IPS-NIHi11 (cell line): ENCODE data around the gene GSAP.

ENCODE experiments used
- DNase-seq: peaks from one replicate; pipeline ENCODE4 v3.0.0; 2012; ENCODE audit warnings: mixed read lengths, low spot score

The GSAP gene

DNA sequence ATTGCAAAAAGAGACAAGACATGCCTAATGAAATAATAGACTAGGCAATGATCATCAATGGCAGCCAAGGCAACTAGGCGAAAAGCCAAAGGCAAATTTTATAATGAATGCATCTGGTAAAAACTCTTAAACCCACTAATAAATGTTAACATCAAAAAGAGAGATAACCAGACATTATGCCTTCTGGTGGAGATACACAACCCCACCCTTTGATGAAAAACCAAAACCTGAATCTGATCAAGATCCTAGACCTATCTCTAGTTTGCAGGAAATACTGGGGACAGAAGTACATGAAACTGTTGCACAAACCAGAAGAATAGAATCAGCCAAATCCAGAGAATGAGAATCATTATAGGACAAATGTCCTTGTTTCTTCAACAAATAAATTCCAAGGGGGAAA lies 22.0 kb upstream of the GSAP start:
- no peak for DNase-seq

DNA sequence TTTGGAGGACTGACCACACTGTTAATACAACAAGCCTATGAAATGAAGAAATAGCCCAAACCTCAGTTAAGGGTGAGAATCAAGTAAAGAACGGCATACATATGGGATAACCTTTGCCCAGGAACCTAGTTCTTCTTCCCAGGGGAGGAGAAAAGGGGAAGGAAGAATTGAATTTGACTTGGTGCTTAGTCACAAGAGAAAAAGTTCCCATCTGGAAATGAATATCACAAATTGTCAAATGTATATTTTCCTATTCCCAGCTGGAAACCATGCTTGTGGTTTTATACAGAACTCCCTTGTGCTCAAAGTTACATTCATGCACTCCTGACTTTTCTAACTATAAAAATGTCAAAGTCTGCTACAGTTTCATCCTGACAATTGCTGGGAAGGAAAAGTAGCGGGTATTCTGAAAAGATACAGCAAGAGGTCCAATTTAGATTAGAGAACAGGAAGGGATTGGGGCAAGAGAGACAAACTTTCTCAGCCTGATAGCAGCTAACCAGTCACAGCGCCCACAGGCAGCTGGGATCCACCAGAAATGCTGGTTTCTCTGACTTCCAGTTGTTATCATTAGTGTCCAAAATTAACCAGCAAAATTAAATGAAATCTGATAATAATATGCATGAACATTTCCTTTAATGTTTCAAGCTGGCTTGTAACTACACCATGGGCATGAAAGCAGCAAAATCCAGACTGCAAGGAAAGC lies 18.6 kb upstream of the GSAP start:
- DNase-seq, result no peak

DNA sequence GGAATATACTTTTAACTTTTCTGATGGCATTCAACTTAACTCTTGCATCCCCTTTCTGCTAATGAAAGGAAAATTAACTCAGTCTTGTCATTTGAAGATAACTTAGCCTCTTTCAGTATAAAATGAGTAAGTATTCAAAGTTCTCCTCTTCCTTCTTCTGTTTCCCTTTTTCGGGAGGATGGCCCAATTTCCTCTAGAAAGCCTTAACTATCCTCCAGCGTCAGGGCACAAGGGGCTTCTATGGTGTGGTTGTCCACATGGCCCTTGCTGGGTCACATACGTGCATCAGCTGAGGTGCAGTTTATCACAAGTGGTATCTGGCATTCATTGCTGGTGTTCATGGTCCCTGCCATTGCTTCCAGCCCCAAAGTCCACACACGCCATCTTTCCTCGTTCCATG lies 17.8 kb upstream of the GSAP start:
- no peak for DNase-seq

DNA sequence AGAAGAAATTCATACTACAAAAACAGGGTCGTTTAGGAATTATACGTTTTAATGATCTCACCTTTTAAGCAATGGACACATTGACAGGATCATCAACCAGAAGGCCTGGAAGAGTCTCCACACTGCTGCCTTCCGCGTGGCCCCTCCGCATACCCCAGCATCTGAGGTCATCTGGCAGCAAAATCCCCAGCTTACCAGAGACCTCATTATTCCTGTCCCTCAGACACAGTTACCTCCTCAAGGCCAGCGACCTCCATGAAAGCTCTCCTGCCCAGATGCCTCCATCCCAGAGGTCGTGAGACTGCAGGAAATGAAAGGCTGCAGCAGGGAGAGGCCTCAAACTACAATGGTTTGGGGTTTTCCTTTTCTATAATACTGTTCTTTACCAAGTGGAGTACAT lies 14.8 kb upstream of the GSAP start:
- DNase-seq, result no peak

DNA sequence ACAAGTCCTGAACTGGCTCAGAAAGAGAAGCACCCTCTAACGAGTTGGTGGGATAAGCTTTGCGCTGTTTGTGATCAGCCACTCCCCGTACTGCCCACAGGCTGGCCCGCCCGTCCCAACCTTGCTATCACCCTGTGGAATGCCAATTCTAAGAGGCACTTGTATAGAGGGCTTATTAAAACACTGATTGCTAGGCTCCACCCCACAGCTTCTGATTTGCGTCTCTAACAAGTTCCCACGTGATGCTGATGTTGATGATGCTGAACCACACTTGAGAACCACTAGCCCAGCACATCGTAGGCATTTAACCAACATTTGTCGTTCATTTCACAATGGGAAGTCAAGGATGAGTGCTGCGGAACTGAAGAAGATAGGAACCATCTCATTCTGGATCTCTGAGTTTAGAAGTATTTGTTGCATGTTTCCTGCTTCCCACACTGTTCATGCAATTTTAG lies 12.7 kb upstream of the GSAP start:
- DNase-seq, result no peak

DNA sequence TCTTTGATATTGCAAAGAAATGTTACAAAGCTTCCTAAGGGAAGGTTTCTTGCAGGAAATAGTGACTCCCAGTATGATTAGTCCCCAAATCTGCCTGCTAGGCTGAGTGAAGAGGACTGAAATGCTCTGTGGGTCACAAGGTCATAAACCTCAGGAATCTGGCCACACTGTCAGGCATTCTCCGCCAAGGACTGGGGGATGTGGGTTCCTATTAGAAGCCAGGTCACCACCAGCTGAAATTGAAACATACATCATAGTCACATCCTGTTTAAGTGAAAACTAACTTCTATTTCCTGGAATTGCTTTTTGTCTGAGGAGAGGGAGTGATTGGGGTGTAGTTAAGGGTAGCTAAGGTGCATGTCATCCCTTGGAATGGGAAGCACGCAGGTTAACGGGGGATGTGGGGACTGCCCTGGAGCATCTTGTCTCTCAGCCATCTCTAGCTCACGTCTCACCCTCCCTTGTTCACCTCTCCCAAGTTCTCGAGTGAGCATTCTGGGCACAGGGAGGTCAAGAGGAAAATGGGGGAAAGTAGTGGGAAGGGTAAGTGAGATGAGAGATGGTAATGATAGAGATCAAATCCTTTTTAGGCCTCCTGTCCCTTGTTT lies 12.0 kb upstream of the GSAP start:
- DNase-seq, result no peak

DNA sequence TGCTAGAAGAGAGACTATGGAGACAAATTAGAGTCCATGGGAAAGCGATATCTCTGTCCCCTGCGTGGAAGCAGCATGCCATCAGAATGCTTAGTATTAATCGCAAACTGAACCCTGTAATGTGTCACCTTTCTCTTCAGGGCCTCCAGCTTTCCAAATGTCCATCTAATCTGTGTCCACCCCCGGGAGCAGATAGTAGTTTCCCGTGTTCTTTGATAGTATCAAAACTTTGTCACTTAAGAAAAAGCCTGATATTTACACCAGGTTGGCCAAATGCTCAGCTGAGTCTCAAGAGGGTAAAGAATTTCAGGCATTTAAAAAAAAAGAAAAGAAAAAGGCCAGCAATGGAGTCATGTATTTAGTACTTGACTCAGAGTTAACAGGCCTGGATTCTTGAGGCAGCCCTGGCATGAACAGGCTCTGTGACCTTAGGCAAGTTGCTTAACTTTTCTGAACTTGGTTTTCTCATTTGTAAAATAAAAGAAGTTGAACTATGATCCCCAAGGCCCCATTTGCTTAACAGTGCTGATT lies 10.4 kb upstream of the GSAP start:
- no peak for DNase-seq

DNA sequence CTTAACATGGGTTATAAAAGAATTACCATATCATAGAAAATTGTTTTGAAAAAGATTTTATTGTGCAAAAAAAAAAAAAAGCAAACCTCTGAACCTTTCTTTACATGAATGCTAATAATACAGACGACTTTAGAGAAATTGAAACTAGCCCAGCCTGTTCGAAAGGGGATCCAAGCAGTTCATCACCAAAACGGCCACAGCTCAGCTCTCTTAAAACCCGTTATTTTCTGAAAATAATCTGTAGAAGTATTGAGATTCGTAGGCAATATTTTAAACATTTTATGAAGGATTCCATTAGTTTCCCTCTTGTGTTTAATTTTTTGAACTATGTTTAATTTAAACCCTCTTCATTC lies 9.9 kb upstream of the GSAP start:
- no peak for DNase-seq

DNA sequence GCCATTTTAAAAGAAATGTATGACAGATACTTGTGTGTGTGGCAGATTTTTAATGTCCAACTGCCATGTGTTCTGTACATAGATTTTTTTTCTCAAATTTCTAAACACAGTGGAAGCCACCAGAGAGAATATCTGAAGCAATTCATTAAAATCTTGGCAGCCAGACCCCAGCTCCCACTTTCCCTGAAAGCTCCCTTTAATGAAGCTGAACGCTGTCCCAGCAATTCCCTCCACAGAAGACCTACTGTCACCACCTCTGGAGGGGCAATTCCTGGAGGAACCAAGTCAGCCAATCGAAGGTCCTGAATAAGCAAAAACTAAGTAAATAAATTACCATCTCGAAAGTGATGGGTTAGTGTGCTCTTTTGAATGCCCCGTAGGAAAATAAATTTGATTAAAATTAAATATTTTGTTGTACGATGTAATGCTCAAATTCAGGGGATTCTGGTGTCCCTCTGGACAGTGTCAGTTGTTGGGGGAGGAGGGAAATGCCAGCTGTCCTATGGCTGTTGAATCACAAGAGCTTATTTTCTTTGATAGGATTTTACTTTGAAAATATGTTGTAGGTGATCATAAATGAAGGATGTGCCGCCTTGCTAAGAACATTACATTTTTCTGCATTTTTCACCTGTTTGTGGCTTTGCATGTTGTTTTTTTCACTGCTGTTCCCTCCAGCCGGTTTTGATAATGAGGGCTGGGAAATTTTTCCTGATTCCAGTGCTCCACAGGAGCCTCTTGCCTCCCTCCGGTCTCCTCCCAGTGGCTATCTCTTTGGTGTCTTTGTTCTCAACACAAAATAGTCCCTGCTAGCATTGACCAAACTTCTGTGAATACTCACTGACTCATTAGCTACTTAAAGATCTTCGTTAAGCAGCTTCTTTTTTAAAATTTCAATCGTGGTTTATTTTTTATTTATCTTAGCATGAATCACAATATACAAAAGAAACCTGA lies 9.2 kb upstream of the GSAP start:
- DNase-seq, result peak; percentile 57

DNA sequence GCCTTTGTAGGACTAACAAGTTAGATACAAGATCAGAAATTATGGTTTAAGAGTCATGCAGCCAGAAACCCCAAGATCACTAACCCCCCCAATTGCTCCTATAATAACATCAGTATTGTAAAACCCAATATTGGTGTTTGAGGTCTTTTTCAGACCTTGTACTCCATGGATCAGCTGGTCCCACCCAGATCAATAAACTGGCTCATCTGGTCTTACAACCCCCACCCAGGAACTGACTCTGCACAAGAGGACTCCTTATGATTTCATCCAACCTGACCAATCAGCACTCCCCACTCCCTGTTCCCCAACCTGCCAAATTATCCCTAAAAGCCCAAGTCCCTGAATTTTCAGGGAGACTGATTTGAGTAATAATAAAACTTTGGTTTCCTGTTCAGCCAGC lies 6.4 kb upstream of the GSAP start:
- no peak for DNase-seq

DNA sequence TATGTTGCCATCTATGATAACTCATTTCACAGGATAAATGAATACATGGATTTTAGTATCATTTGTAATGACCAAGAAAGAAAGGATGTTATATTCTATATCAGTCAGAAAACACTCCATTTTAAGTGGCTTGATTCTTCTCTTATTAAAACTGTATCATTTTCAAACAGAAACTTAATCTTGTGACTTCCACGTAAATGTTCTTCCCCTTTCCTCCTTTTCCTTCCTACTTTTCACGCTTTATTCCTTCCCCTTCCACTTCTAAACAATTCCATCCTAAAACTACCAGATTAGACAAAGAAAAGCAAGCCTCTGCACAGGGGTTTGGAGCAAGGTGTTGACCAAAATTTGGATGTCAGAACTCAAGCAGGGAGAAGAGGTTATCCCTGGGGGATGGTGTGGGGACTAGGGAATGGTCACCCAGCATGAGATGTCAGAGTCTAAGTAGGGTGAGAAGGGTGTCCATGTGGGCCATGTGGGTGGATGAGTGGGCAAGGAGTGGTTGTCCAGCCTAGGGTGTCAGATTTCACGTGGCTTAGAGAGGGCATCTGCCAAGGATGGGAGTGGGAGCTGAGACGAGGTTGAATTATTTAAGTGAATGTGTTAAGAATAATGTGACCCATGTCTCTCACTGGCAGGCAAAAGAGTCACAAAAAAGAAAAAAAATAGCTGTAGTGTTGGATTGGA lies 5.0 kb upstream of the GSAP start:
- no peak for DNase-seq

DNA sequence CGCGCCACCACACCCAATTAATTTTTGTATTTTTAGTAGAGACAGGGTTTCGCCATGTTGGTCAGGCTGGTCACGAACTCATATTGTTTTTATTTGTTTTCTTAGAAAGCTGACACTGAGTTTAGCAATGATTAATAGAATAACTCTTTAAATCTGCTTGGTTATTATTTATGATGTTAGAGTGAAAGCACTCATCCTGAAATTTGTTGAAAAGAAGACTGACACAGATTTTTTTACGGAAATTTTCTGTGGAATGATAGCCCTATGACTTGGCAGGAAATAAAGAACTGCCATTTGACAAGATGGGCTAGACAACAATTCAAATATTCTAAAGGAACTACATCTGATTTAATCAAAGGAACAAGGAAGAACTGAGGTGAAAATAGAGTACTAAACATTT lies 4.3 kb upstream of the GSAP start:
- no peak for DNase-seq

DNA sequence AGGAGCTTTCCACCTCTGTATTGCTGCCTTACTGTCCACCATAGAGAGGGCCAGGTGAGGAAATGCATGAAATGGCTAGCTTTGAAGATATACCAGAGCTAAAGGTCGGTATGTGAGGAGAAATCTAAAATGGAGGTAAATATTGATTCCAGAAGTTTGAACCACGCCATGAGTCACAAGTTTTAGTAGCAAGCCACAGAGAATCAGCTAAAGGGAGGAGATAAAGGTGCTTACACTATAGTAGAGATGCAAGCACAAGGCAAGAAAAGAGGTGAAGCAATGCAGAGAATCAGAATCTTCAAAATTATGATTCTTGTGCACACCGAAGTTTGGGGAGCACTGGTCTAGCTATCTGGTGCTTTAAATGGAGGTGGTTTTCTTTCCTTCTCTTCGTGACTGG lies 3.0 kb upstream of the GSAP start:
- no peak for DNase-seq

DNA sequence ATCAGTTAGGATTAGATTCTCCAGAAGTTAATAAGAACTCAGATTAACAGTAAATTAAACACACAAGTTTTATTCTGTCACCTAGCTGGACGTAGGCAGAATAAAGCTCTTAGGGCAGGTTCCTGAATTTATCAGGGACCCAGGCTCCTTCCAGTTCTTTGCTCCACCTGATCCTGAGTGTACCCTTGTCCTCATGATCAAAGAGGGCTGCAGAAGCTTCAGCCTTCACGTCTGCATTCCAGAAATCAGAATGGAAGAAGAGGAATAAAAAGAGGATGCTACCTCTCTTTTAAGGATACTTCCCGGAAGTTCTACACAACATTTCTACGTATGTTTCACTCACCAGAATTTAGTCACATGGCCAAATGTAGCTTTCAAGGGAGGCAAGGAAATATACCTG lies 1.7 kb upstream of the GSAP start:
- DNase-seq, result no peak

DNA sequence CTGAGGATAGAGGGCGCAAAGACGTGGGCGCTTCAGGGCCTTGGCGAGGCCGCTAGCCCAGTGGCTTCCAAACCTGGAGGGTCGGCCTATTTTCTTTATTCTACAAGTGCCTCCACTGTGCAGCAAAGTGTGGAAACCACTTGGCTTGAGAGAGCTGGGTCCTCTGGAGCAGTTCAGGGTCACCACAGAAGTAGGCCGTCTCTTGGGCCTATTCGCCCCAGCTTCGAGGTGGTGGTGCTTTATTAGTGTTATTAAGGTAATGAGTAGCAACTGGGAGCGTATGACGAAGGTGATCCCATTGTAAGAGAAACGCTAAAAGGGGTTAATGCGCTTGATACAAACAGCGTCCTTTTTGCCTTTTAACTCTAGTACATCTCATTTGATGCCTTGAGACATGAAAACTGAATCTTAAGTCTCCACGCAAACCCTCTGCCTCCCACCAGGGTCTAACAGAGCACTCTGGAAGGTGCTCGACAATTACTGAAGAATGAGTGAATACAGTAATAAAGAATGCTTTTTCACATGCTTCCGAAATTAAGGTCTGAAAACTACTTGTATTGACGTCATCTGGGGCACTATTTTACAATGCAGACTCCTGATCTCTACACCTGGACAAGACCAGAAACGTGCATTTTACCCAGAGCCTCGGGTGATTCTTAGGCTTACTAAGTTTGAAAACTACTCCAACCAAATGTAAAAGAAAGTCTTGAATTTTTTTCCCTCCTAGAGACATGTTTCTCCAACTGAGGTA lies 647 bp upstream of the GSAP start:
- DNase-seq, result no peak

DNA sequence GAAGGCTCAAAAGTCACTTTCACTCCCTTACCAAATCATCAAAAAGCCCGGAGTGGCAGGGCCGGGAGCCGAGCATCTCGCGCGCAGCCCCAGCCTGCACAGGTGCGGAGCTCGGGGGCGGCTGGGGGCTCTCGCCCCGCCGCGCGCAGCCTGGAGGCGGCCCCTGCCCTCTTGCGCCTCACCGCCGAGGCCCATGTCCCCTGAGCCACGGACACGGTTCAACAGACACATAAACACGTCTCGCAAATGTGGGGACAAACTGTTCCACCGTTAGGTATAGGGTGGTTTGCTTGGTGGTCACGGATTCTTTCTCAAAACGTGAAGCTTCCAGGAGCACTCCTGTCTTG lies 700 bp downstream of the GSAP start:
- DNase-seq, result peak; percentile 45

DNA sequence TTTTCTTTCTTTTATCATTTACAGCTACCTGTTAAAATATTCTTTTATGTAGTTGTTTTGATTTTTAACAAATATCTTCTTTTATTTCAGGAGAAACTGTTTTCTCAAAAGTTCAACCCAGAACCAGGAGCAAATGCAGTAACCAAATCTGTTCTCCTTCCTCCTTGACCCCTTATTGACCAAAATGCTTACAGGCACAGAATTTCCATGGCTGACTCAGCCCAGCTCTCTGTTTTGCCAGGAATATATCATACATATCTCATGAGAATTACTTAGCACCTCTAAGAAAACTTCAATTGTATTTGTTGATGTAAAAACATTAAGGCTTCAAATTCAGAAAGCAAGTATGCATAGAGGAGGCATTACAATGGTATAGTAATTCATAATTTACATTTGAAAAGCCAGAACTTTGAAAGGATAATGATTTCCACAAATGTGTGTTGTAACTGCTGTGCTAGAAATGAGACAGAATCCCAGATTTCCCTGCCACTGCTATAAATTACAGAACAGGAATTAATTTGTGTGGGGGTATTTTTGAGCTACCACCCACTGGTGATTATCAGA lies 2.2 kb downstream of the GSAP start:
- DNase-seq, result no peak

DNA sequence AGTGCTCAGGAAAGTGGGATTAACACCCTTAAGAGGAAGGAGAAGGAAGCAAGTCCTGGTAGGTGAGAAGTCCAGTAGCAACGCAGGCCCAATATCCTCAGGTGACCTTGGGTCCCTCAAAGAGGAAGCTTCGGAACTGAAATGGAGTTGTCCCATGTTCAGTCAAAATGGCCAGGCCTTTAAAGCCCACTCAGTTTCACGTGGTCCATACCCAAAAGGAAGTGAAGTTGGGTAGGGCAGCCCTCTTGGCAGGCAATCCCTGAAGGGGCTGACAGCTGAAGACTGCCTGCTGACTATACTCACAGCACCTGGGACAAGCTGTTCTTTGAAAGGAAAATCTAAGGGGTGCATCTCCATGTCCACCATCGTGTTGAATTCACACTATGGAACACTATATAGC lies 3.0 kb downstream of the GSAP start:
- no peak for DNase-seq

DNA sequence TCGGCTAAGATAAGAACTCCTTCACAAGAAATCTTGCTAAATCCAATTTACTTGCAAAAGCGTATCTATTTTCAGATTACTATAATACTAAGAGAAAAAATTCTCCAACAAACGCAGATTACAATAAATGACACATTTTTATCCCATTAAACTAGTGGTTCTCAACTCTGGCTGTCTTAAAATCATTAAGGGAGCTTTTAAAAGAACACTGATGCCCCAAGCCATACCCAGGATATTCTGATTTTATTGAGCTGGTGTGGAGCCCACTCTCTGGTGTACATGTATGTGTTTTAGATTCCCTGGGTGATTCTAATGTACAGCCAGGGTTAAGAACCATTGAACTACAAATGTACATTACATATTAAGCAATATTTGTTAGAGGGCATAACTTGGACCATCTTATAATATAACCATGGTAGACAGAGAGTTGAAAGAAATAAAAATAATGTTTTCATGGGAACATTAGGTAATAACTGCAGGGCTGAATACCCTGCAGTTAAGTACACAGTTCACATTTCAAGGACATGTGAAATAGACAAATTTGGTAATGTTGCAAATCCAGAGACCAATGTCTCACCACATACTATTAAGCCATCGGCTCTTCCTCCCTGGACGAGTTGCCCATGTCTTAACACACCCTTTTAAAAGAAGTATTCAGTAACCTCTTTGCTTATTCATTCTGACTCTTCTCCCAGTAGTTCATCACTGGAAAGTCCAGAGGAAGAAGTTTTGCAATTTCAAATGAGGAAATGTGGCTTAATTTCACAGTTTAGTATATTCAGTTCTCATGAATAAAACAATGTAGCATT lies 6.2 kb downstream of the GSAP start:
- no peak for DNase-seq

DNA sequence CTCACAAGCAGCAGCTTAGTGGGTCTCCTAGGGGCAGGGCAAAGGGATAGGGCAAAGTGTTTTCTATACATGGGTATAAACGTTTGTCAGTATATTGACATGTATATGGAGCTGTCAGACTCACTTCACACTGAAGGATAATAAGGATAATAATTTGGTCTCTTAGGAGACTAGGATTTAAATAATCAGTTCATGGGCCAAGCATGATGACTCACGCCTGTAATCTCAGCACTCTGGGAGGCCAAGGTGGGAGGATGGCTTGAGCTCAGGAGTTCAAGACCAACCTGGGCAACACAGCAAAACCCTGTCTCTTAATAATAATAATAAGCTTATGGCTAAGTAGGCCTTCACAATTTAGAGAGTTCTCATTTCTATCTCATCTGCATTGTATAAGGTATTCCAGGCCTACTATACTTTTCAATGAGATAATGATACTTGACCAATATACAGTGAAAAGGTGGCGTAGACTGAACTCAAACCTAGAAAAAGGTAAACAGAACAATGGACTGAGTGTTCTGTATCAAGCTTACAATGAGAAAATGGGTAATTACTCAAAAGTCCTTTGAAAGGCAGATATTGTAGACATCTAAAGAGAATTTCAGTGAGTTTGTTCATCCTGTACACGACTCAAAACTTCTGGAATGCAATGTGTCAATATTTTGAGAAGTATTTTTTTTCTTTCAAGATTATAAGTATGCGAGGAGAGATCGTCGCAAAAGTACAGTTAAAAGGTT lies 7.0 kb downstream of the GSAP start:
- no peak for DNase-seq
